Muscle layer of duodenum (tissue), 2 donors: ENCODE results near the gene TOLLIP.

Experiments used
- H3K27ac ChIP-seq: one replicate; pipeline ENCODE4 v1.7.0; 2013; ENCODE audit warnings: mild to moderate bottlenecking, low read length
- H3K27me3 ChIP-seq: one replicate; pipeline ENCODE4 v1.7.0; 2013; ENCODE audit warnings: low read depth, mild to moderate bottlenecking, control low read depth, low read length
- H3K36me3 ChIP-seq, 2 donors: one replicate each; pipeline ENCODE4 v1.7.0; 2013; ENCODE audit warnings: low read length in 2 of 2, control low read depth in 1 of 2, mild to moderate bottlenecking in 1 of 2; ENCODE audit not compliant: insufficient read depth in 2 of 2, control insufficient read depth in 1 of 2
- H3K4me1 ChIP-seq, 2 donors: one replicate each; pipeline ENCODE4 v1.7.0; 2013; ENCODE audit warnings: low read length in 2 of 2, mild to moderate bottlenecking in 2 of 2, control low read depth in 1 of 2, moderate library complexity in 1 of 2; ENCODE audit not compliant: insufficient read depth in 2 of 2, control insufficient read depth in 1 of 2
- H3K4me3 ChIP-seq, 2 donors: one replicate each; pipeline ENCODE4 v1.7.0; 2013; ENCODE audit warnings: low read length in 2 of 2, low read depth in 1 of 2, mild to moderate bottlenecking in 1 of 2
- H3K9me3 ChIP-seq, 2 donors: one replicate each; pipeline ENCODE4 v1.7.0; 2013; ENCODE audit warnings: low read length in 2 of 2, control low read depth in 1 of 2, mild to moderate bottlenecking in 1 of 2; ENCODE audit not compliant: control insufficient read depth in 1 of 2
- donor health status: healthy.

The TOLLIP gene

DNA sequence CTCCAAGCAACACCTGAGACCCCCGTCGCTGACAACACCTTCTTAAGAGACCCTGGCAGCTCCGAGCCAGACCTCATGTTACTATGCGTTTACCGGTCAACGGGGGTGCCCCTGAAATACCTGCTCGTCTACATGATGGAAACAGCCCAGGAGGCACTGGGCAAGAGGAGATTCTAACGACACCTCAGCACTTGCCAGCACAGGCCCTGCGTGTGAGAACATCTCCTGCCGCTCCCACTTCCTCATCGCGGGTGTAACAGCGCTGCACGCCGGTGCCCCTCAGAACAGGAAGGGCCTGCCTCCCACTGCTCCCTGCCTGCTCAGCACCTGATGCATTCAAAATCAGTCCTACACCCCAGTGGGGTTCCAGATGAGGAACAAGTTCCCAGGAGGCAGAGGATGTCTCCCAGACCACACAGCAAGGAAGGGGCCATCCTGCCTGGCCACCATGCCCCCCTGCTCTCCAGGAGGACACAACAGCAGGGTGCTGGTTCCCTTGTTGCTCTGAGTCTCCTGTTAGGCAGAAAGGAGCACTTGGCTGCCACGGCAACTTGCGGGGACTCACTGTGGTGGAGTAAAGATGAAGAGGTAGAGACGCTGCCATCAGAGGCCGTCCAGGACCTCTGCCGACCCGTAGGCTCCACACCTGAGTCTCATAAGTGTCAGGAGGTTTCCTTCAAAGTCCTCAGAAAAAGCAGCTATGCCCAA lies 2.1 kb downstream of the TOLLIP start:
- Histone ChIP-seq H3K4me3 (no peak overlapping the region), H3K4me1 (peaks cover 25 to 59% of the 10 kb centered on the region in 2 donors), H3K9me3 (peaks cover 0 to 7% of the 10 kb centered on the region in 2 donors), H3K36me3 (no peaks in the 10 kb centered on the region), H3K27ac (no peak overlapping the region), H3K27me3 (no peaks in the 10 kb centered on the region)

DNA sequence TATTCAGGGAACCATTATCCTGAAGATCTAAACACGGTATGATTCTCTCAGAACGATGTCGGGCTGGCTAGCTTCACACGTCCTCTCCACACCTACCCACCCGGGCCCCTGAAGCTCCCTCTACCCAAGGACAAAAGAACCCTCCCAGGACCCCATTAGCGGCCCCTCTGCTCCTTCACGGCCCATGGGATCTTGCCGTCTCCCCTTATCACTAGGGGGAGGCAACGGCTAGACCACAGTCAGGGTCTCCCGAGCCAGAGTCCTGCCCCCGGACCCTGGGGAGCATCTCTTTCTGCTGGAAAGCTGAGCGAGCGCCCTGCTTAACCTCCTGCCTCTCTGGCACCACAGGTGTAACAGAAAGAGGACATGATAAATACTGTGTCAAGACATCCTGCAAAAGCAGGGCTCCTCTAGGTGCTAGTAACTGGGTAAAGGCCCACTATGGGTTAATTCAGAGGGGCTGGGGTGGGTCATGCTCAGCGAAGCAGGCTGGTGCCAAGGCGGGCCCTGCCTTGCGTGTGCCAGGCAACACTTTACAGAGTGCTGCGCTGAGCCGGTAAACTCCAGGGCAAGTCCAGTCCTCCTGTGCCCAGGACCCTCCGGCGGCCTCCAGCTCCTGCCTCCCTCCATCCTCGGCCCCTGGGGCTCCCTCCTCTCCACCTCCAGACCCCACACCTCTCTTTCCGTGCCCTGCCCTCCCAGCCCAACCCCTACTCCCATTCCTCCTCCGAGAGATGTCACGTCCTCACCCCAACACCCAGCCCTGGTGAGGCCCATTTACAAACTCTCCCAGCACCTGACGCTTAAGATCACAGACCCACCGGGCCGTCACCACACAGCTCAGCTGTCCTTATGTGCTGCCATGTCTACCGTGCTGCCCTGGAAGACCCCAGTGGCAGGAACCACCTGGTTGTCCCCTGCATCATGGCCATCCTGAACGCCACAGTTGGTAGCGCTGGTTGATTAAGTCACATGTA lies 3.0 kb downstream of the TOLLIP start:
- Histone ChIP-seq H3K4me3 (no peak overlapping the region), H3K36me3 (no peaks in the 10 kb centered on the region), H3K9me3 (no peaks in the 10 kb centered on the region), H3K4me1 (peaks cover 25 to 65% of the 10 kb centered on the region in 2 donors), H3K27me3 (no peaks in the 10 kb centered on the region), H3K27ac (no peak overlapping the region)

DNA sequence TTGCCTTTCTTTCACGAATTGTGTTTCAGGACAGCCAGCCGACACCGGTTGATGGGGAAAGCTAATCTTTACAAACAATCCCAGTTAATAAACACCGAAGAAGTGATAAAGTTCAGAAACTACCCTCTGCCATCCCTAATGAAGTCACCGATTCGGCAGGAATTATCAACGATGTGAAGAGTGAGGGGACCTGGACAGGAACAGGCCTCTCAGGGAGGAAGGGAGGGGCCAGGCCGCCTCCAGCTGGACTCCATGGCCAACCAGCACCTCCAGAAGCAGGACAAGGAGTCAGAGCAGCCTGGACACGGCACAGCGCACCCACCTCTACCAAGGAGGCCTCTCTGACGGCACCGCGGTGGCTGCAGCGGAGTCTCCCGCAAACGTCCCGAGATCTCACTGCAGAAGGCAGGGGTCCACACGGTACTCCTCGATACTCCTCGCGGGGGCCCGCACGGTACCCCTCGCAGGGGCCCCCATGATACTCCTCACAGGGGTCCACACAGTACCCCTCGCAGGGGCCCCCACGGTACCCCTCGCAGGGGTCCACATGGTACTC lies 3.9 kb downstream of the TOLLIP start:
- Histone ChIP-seq H3K27ac (peak overlapping the region; percentile 5), H3K4me1 (peaks cover 23 to 65% of the 10 kb centered on the region in 2 donors), H3K36me3 (no peaks in the 10 kb centered on the region), H3K4me3 (no peak overlapping the region), H3K27me3 (no peaks in the 10 kb centered on the region), H3K9me3 (no peaks in the 10 kb centered on the region)

DNA sequence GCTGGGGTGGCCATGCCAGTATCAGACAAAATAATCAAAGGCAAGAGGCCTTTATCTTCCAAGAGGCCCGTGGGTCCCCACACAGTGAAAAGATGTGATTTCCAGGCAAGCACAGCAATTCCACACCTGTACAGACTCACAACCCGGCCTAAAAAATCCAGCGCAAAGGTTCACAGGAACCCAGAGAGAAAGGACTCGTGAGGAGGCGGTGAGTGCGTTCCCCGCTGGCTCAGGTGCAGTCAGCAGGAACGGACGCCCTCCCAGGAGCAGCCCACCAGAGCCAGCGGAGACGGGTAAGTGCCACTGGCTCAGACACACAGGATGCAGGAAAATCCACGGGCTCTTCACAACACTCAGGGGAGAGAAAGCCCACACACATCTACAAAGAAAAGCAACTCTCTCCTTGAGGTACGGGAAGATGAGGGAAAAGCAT lies 4.4 kb downstream of the TOLLIP start:
- no peak overlapping the region for H3K4me3 ChIP-seq
- no peaks in the 10 kb centered on the region for H3K9me3 ChIP-seq
- H3K4me1 ChIP-seq: peaks cover 19 to 62% of the 10 kb centered on the region in 2 donors
- H3K36me3 ChIP-seq: no peaks in the 10 kb centered on the region
- no peaks in the 10 kb centered on the region for H3K27me3 ChIP-seq
- peak overlapping the region; percentile 5 for H3K27ac ChIP-seq

DNA sequence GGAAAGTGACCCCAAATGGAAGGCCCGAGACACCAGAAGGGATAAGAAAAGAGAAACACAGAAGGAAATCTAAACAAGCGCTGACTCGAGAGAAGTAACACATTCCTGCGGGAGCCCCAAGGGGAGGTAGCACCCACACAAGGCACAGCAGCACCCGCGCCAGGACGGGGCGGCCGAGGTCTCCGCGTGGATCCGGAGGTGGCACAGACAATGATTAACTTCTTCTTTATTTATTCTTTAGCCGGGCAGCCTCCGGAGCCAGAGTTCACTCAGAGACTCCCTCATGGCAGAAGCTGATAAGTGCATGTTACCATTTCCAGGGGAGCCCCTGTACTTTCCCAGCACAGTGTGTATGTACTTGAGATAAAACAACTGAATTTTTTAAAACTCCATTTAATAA lies 5.1 kb downstream of the TOLLIP start:
- peaks cover 23 to 67% of the 10 kb centered on the region in 2 donors for H3K4me1 ChIP-seq
- peak overlapping the region; percentile 63 for H3K27ac ChIP-seq
- no peaks in the 10 kb centered on the region for H3K36me3 ChIP-seq
- no peak overlapping the region for H3K4me3 ChIP-seq
- H3K27me3 ChIP-seq: no peaks in the 10 kb centered on the region
- no peaks in the 10 kb centered on the region for H3K9me3 ChIP-seq

DNA sequence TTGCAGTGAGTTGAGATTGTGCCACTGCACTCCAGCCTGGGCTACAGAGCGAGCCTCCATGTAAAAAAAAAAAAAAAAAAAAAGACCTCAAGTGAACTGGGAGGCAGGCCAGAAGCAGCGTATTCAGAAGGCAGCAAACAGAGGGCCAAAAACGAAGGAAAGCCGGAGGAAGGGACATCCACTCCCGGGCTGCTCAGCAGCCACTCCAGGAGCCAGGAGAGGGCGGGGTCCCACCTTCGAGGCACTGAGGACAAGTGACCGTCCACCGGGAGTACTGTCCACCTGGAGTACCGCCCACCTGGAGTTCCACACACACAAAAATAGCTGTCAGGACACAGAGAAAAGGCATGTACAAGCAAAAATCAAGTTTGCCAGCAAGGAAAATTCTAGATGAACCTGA lies 5.5 kb downstream of the TOLLIP start:
- Histone ChIP-seq H3K9me3 (no peaks in the 10 kb centered on the region), H3K27me3 (no peaks in the 10 kb centered on the region), H3K27ac (peak overlapping the region; percentile 63), H3K4me1 (peaks cover 27 to 72% of the 10 kb centered on the region in 2 donors), H3K4me3 (no peak overlapping the region), H3K36me3 (no peaks in the 10 kb centered on the region)

DNA sequence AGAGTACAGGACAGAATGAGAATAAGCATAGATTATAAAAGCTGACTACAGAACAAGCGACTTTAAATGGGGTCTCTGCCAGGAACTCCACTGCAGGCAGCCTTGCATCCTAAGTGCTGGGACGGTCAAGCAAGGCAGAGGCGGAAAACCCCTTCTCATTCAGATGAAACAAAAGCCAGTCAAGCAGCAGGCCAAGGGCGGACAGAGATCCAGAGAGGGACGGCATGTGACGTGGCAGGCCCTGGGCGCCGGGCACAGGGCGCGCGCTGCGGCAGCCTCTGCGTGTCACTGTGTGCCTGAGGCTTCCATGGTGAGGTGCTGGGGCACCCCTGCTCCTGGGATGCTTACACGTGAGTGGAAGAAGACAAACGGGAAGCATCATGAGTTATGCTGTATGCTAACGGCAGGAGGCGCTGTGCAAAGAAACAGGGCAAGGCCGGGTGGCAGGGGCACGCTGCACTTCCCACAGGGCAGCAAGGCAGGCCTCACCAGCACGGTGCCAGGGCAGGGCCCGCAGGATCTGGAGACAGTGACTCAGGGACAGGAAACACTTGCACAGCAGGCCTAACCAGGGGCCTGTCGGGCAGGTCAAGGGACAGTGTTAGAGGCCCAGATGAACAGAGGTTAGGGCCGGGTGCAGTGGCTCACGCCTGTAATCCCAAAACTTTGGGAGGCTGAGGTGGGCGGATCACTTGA lies 6.2 kb downstream of the TOLLIP start:
- H3K9me3 ChIP-seq: no peaks in the 10 kb centered on the region
- no peak overlapping the region for H3K27ac ChIP-seq
- H3K27me3 ChIP-seq: no peaks in the 10 kb centered on the region
- no peaks in the 10 kb centered on the region for H3K36me3 ChIP-seq
- peaks cover 29 to 73% of the 10 kb centered on the region in 2 donors for H3K4me1 ChIP-seq
- no peak overlapping the region for H3K4me3 ChIP-seq

DNA sequence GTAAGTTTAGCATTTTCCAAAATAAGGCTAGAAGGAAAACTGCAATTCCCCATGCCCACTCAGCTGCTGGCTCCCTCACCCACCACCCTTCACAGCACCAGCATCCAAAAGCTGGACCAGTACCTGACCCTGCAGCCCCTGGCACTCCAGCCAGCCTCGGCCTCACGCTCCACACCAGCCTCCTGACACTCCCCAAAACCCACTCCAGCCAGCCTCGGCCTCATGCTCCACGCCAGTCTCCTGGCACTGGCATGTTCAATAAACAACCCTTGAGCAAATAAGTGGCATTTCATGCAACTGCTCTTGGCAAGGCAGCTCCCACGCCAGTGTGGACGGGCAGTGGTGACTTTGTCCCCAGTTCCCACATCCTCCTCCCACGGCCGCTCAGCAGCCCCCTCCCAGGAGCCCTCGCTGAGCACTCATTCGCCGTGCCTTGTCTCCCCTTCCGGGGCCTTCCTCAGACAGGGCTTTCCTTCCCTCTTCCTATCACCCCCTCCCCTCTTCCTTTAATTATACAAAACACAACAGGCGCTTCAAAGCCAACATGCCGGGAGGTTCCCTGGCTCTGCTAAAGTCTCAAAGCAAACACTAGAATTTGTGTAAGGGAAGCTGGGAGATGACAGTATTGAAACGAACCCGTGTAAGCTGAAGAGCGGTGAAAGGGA lies 6.8 kb downstream of the TOLLIP start:
- H3K36me3 ChIP-seq: peaks cover 0 to 6% of the 10 kb centered on the region in 2 donors
- H3K9me3 ChIP-seq: no peaks in the 10 kb centered on the region
- peaks cover 27 to 73% of the 10 kb centered on the region in 2 donors for H3K4me1 ChIP-seq
- H3K27ac ChIP-seq: no peak overlapping the region
- H3K27me3 ChIP-seq: no peaks in the 10 kb centered on the region
- H3K4me3 ChIP-seq: no peak overlapping the region

DNA sequence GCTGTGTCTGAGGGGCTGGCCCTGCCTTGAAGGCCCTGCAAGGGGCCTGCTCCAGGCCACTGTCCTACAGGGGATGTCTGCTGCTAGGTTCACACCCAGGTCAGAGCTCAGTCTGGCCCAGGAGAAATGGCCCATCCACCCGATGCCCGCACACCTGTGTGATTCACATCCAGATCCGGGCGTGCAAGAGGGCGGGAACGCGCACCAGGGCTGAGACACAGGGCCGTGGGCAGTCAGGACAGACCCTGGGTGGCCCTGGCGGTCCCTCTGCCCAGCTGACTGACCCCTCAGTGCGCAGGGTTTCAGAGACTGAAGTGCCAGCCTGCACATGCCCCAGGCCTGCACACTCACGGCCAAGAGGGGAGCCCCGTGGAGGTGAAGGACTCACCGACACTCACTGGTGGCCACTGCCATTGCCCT lies 7.4 kb downstream of the TOLLIP start:
- no peak overlapping the region for H3K27ac ChIP-seq

DNA sequence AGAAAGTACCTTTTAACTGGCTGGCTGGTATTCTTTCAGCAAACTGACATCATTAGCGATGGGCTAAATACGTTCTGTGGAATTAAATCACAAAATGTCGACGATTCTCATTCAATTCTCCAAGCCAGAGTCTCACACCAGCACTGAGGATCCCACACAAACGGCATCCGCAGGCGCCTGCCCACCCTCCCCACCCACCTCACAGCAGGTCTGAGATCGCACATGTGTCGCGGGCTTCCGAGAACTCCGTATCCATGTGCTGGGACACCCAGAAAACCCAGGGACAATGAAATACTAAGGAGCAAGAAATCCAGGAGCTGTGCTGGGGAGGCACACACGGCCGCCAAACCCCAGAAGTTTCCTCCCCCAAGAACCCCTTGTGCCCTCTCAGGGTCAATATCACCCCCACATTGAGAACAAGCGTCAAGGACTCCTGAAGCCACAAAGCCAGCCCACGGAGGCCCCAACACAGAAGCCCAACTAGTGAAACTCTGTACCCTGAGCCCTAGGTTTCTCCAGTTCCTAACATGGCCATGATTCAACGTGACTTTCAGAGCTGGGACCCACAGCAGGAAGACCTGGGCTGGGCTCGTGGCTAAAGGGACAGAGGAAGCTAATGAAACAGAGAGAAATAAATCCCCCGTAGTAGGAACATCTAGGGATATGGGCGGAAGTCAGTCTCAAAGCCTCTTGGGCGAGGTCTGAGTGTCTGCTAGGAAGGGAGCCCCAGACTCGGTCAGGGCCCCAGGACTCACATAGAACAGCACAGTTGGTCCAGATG lies 8.0 kb downstream of the TOLLIP start:
- Histone ChIP-seq H3K27me3 (no peaks in the 10 kb centered on the region), H3K4me1 (peaks cover 18 to 66% of the 10 kb centered on the region in 2 donors), H3K9me3 (no peaks in the 10 kb centered on the region), H3K4me3 (no peak overlapping the region), H3K36me3 (peaks cover 0 to 12% of the 10 kb centered on the region in 2 donors), H3K27ac (no peak overlapping the region)

More for the DNA sequence above, 7.4 kb downstream of the TOLLIP start:
- H3K9me3 ChIP-seq: no peaks in the 10 kb centered on the region
- H3K36me3 ChIP-seq: peaks cover 0 to 11% of the 10 kb centered on the region in 2 donors
- peaks cover 22 to 72% of the 10 kb centered on the region in 2 donors for H3K4me1 ChIP-seq
- H3K4me3 ChIP-seq: no peak overlapping the region
- no peaks in the 10 kb centered on the region for H3K27me3 ChIP-seq
